Measurements from ENCODE around the gene RNF34.

Gene RNF34

GRCh38 chr12:121417847-121418246 is 17.9 kb downstream of the RNF34 start:
- H3K9me2 ChIP-seq (replicated peaks; ENCODE audit: insufficient read depth, low read length) = no peaks in the 10 kb centered on the region
- no peak overlapping the region for H3K9ac ChIP-seq (ENCODE audit: low read length)
- no peaks in the 10 kb centered on the region for H3K9me3 ChIP-seq (ENCODE audit: insufficient read depth, low read length)
- H3K36me3 ChIP-seq (ENCODE audit: low read length) = peaks cover 16% of the 10 kb centered on the region; the same call in 1 of the 2 replicates
- H3K4me3 ChIP-seq (ENCODE audit: insufficient read depth, low read length, poor library complexity, severe bottlenecking) = no peak overlapping the region
- H3K4me2 ChIP-seq (ENCODE audit: low read depth, low read length, poor library complexity, severe bottlenecking) = no peak overlapping the region
- H3K27me3 ChIP-seq (ENCODE audit: low read length) = no peaks in the 10 kb centered on the region
- no peak overlapping the region for H2AFZ ChIP-seq (ENCODE audit: low read depth, low read length, severe bottlenecking)
- TF ChIP-seq CTCF (IDR thresholded peaks at IDR 0.05; ENCODE audit: insufficient read depth, low read length, poor library complexity, severe bottlenecking) = no peak
- TF ChIP-seq EZH2phosphoT487 (conservative IDR thresholded peaks at IDR 0.05; ENCODE audit: low read length) = no peak
- H4K20me1 ChIP-seq (ENCODE audit: low read depth, low read length) = no peaks in the 10 kb centered on the region
- H3K27ac ChIP-seq (ENCODE audit: low read depth, low read length) = no peak overlapping the region
- H3F3A ChIP-seq (ENCODE audit: insufficient read depth) = peaks cover 8% of the 10 kb centered on the region
- peaks cover 14% of the 10 kb centered on the region for H3K79me2 ChIP-seq (ENCODE audit: insufficient read depth, low read length)

- peaks cover 31% of the 10 kb centered on the region for H3K36me3 ChIP-seq (ENCODE audit: low read length)
- H2AFZ ChIP-seq (ENCODE audit: low read depth, low read length, severe bottlenecking) = no peak overlapping the region
- peaks cover 25% of the 10 kb centered on the region for H3F3A ChIP-seq (ENCODE audit: insufficient read depth)
- H4K20me1 ChIP-seq (ENCODE audit: low read depth, low read length) = no peaks in the 10 kb centered on the region
- H3K27ac ChIP-seq (ENCODE audit: low read depth, low read length) = no peak overlapping the region
- H3K4me2 ChIP-seq (ENCODE audit: low read depth, low read length, poor library complexity, severe bottlenecking) = no peak overlapping the region
- H3K9me3 ChIP-seq (ENCODE audit: insufficient read depth, low read length) = no peaks in the 10 kb centered on the region
- H3K79me2 ChIP-seq (ENCODE audit: insufficient read depth, low read length) = peaks cover 10% of the 10 kb centered on the region; the same call in 1 of the 2 replicates
- no peak overlapping the region for H3K4me3 ChIP-seq (ENCODE audit: insufficient read depth, low read length, poor library complexity, severe bottlenecking)
- no peak overlapping the region for H3K9ac ChIP-seq (ENCODE audit: low read length)
- H3K9me2 ChIP-seq (replicated peaks; ENCODE audit: insufficient read depth, low read length) = no peaks in the 10 kb centered on the region
- TF ChIP-seq EZH2phosphoT487 (conservative IDR thresholded peaks at IDR 0.05; ENCODE audit: low read length) = no peak
- TF ChIP-seq CTCF (IDR thresholded peaks at IDR 0.05; ENCODE audit: insufficient read depth, low read length, poor library complexity, severe bottlenecking) = no peak
- no peaks in the 10 kb centered on the region for H3K27me3 ChIP-seq (ENCODE audit: low read length)
These were observed 20.2 kb downstream of the RNF34 start for GRCh38 chr12:121420109-121420508.

GRCh38 chr12:121423253-121423652 is 23.3 kb downstream of the RNF34 start:
- no peak overlapping the region for H3K4me3 ChIP-seq (ENCODE audit: insufficient read depth, low read length, poor library complexity, severe bottlenecking)
- H3K27me3 ChIP-seq (ENCODE audit: low read length) = no peaks in the 10 kb centered on the region
- H3K79me2 ChIP-seq (ENCODE audit: insufficient read depth, low read length) = peaks cover 13% of the 10 kb centered on the region; the same call in 1 of the 2 replicates
- TF ChIP-seq EZH2phosphoT487 (conservative IDR thresholded peaks at IDR 0.05; ENCODE audit: low read length) (no peak), CTCF (IDR thresholded peaks at IDR 0.05; ENCODE audit: insufficient read depth, low read length, poor library complexity, severe bottlenecking) (no peak)
- peaks cover 43% of the 10 kb centered on the region for H3F3A ChIP-seq (ENCODE audit: insufficient read depth)
- no peak overlapping the region for H3K27ac ChIP-seq (ENCODE audit: low read depth, low read length)
- H4K20me1 ChIP-seq (ENCODE audit: low read depth, low read length) = no peaks in the 10 kb centered on the region
- H3K9me2 ChIP-seq (replicated peaks; ENCODE audit: insufficient read depth, low read length) = no peaks in the 10 kb centered on the region
- no peak overlapping the region for H3K9ac ChIP-seq (ENCODE audit: low read length)
- no peak overlapping the region for H3K4me2 ChIP-seq (ENCODE audit: low read depth, low read length, poor library complexity, severe bottlenecking)
- no peak overlapping the region for H2AFZ ChIP-seq (ENCODE audit: low read depth, low read length, severe bottlenecking)
- no peaks in the 10 kb centered on the region for H3K9me3 ChIP-seq (ENCODE audit: insufficient read depth, low read length)
- H3K36me3 ChIP-seq (ENCODE audit: low read length) = peaks cover 41% of the 10 kb centered on the region

Measured in SU-DHL-6 (cell line).